ENCODE results near the gene CNGA3. TPM values are rescaled to one million over a fixed set of nuclear protein-coding genes. Genes with fewer than 3 reads are reported as not detected.

The CNGA3 gene
- total and polyA plus RNA-seq, 2 of the 8 experiments (the other 6 are each of a cell fraction or from before 2014, with no cell fraction given): 0.02 TPM; not detected in 1

DNA sequence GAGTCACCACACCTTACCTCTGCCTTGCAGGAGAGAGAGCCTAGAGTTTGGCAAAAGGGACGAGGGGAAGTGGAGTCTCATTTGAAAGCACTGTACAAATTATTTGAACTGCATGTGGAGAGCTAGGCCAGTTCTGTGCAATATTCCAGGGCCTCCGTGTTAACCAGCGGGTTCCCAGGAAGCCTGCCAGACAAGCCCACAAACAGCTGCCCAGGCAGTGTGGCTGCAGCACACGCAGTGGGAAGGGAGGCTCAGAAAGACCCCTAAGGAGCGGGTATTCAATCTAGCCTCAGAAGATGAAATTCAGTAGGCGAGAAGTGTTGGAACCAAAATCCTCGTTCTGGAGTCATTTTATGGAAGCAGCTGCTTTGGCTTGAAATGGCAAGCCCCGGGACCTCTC is 30.7 kb downstream of the CNGA3 start (continued):
- no peak for TF ChIP-seq JUND (IDR thresholded peaks at IDR 0.05; ENCODE audit: low read length)
